CD4-positive, alpha-beta T cell treated with Interleukin-6 at 100 ng/mL for 8 hours (primary cell): ENCODE results near the gene ANXA2R.
"Not testable (repeated sequence)": the region's sequence is repeated elsewhere in the genome, so short reads cannot be mapped to it uniquely, and the experiment has no call there.

Experiments
- DNase-seq: peaks from one replicate; pipeline ENCODE4 v3.0.0-alpha.2; 2020; ENCODE audit warnings: mixed read lengths, low spot score

Gene ANXA2R, protein sequence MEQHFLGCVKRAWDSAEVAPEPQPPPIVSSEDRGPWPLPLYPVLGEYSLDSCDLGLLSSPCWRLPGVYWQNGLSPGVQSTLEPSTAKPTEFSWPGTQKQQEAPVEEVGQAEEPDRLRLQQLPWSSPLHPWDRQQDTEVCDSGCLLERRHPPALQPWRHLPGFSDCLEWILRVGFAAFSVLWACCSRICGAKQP

DNA sequence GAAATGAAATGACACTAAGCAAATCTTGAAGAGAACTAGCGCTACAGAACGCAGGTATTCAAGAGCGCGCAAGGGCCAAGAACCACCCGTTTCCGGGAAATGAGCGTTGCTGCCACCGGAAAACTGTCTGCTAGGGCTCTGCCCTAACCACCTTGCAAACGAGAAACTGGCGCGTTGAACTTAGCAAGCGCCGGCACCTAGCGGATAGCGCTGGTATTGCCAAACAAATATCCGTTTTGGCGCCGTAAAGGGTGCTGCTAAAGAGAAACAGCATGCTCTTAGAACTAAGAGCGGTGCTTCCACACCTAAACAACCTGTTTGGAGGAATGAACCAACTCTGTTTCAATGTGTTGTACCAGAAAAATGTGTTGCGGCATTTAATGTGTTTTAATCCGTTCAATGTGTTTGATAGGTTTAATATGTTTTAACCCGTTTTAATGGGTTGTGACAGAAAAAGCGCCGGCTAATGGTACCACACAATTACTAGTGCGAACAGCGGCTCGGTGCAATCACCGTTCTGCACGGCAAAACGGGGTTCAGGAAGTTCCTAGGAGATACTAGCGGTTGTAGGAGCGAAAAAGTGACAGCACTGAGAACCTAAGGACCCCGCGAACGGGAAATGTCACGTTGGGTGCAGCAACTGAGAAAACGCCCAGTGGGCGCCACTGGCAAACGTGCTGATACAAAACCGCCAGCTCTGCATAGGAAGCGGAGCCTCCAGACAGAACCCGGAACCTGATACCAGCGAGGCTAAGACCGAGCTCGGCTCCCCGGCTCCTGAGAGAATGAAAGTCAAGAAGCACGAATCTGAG, at the start of gene ANXA2R:
Gene ANXA2R (minus strand): TSS at position 33 of the 812 bp plus-strand sequence. CDS start 273 bp downstream, outside the sequence.
- DNase-seq = peak; percentile 96

DNA sequence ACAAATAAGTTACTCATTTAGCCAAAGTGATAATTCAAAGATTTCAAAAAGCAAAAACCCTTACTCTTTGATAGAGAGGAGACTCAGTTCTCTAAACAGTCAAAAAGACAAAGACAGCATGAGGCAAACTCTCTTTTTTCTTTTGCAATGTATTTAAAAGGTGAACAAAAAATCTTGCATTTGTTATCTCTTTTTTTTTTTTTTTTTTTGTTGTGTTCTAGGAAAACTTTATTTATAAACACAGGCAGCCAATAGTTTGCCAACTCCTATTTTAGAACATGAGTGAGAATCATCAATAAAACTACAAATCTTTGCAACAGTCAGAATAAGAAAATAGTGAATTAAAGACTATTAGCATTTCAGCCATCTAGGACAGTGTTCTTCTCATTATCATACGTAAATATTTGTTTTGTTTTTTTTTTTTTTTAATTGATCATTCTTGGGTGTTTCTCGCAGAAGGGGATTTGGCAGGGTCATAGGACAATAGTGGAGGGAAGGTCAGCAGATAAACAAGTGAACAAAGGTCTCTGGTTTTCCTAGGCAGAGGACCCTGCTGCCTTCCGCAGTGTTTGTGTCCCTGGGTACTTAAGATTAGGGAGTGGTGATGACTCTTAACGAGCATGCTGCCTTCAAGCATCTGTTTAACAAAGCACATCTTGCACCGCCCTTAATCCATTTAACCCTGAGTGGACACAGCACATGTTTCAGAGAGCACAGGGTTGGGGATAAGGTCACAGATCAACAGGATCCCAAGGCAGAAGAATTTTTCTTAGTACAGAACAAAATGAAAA, 46.2 kb upstream of the ANXA2R start:
- DNase-seq = not testable (repeated sequence)

DNA sequence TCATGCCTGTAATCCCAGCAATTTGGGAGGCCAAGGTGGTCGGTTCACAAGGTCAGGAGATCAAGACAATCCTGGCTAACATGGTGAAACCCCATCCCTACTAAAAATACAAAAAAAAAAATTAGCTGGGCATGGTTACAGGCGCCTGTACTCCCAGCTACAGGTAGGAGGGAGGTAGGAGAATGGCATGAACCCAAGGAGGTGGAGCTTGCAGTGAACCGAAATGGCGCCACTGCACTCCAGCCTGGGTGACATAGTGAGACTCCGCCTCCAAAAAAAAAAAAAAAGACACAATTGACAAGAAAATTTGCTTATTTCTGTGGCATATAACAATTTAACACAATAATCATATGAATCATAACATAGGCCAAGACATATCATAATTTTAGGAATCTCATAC, 45.3 kb upstream of the ANXA2R start:
- DNase-seq = no peak

DNA sequence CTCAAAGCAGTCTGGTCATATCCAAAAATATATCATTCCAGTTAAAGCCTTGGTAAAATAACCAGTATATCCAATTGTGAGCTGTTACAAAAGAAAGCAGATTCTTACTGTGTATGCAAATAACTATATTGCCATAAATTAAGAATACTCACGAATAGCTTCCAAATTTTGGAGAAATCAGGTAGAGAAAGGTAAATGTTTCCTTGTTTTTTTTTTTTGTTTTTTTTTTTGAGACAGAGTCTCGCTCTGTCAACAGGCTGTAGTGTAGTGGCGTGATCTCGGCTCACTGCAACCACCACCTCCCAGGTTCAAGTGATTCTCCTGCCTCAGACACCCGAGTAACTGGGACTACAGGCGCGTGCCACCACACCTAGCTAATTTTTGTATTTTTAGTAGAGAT, 44.3 kb upstream of the ANXA2R start:
- DNase-seq = not testable (repeated sequence)

DNA sequence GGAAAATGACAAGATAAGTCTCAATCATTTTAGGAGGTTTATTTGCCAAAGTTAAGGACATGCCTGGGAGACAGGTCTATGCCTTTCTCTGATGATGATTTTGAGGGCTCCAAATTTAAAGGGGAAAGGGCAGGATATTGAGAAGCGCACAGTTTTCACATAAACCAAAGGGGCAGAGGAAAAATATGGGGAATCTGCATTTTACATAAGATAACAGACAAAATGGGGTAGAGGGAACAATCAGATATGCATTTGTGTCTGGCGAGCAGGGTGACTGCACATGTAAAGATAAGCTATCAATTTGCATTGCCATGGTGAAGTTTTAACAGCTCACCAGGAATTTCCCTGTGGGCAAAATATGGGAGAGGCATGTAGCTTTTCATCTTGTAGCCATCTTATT, 41.2 kb upstream of the ANXA2R start:
- not testable (repeated sequence) for DNase-seq

DNA sequence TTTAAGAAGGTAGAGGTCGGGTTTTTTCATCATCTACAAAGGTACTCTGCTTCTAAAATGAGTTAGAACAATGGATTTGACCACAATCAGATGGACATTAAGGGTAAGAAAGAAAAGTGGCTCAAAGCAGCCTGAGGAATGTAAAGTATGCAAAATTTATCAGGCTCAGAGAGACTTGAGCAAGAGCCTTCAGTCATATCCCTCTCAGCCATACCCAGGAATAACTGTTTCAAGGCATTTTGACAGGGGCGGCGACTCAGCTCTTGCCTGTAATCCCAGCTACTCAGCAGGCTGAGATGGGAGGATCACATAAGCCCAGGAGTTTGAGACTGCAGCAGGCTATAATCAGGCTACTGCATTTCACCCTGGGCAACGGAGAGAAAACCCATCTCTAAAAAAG, 38.8 kb upstream of the ANXA2R start:
- DNase-seq = no peak

DNA sequence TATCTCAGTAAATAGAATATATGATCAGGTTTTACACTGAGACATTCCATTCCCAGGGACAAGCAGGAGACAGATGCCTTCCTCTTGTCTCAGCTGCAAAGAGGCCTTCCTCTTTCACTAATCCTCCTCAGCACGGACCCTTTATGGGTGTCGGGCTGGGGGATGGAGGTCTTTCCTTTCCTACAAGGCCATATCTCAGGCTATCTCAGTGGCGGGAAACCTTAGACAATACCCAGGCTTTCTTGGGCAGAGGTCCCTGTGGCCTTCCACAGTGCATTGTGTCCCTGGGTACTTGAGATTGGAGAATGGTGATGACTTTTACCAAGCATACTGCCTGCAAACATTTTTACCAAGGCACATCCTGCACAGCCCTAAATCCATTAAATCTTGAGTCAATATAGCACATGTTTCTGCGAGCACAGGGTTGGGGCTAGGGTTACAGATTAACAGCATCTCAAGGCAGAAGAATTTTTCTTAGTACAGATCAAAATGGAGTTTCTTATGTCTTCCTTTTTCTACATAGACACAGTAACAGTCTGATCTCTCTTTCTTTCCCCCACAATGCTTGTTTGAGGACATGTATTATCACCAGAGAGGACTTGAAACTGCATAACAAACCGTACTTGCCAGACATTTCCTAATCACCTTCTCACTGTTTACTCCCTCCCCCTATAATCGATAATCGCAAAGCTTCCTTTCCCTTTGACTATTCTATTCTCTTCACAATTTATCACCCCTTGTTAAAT, 37.5 kb upstream of the ANXA2R start:
- not testable (repeated sequence) for DNase-seq

DNA sequence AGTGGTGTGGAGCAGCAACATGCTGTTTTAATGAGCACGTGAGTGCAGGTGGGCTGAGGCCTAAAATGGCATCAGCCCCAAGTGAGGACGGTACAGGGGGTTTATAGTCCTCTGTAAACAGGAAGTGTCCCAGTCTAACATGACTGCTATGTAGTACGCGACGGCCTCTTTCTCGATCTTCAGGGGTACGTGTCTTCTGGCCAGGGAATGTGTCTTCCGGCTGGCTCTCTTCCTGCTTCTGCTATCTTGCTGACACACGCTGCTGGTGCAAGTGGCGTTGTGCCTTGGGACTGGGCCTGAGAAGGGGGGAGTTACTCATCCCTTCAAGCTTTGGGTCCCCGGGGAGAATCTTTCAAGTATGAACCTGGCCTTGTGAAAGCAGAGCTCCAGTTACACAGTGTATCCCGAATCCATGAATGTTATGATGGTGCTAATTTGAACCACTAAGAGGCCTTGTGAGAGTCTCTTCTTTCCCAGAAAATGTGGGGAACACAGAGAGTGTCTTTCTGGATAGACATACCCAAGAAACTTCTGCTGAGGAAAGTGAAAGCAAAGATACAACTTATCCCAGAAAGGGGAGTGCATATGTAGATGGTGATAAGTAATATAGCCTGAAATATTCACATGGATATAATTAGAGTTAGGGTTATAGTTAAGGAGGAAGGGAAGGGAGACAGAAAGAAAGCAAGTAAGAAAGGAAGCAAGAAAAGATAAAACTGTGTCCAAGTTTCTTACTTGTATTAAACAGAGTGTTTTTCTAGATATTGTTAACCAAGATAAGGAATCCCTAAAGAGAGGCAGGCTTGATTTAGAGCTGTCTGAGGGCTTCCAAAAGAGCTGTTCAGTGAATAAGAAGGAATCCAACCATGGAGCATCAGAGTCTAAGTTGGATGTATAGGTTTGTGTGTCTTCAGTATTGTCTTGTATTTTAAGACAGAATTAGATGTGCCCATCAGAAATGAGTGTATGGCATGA, 35.5 kb upstream of the ANXA2R start:
- DNase-seq = no peak

DNA sequence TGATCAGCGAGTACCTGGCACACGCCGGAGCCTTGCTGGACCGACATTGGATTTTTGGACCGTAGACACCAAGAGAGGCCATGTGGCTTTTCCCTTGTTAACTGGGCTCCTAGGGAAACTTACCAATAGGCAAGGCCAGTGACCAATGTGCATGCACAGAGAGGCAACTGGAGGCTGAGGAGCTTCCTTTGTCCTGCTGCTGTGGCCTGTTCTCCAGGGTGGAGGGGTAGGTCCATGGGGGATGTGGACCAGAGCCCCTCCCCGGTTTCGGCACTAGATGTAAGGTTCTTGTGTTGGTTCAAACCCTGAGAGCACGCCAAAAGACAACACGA, 34.8 kb upstream of the ANXA2R start:
- no peak for DNase-seq

DNA sequence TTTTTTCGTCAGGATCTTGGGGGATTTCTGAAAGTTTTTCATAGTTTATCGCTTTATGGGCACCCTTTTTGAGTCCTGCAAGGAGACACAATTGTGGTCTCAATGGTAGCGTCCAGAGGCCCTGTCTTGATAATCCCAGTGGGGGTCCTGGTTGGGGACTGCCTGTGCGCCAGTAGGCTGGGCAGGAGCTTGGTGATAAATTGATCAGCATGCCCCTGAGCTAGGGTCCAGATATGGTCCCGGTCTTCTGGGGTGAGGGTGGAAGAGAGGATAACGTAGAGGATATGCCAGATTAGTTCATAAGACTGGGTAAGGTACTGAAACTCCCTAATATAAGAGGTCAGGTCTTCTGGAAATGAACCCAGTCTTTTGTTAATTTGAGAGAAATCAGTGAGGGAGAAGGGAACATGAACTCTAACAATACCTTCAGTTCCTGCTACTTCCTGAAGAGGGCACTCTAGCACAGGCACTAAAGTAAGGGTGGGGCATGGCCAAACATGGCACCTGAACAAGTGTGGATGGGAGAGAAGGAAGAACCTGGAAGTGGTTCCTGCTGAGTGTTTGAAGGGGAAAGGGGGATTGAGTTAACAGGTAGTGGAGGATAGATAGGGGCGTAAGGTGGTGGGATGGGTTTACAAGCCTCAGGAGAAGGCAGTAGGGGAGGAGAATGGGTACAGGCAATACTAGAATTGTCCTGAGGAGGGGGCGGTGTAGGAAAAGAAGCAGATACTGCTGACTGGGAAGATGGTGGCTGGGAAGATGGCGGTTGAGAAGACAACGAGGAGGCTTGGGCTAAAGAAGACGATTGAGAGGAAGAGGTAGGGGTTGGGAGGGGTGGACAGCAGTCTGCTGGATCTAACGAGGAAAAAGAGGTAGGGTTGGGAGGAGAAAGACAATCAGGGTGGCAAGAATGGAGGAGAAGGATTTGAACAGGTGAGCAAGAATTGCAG, 33.8 kb upstream of the ANXA2R start:
- DNase-seq = peak; percentile 54

DNA sequence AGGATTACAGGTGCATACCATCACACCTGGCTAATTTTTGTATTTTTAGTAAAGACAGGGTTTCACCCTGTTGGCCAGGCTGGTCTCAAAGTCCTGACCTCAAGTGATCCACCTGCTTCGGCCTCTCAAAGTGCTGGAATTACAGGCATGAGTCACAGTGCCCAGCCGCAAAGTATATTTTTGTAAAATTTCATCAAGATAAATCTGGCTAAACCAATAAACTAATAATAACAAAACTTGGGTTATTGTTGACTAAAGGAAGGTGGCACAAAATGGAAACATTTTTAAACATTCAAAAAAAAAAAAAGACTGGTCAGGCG, 29.2 kb upstream of the ANXA2R start:
- not testable (repeated sequence) for DNase-seq

DNA sequence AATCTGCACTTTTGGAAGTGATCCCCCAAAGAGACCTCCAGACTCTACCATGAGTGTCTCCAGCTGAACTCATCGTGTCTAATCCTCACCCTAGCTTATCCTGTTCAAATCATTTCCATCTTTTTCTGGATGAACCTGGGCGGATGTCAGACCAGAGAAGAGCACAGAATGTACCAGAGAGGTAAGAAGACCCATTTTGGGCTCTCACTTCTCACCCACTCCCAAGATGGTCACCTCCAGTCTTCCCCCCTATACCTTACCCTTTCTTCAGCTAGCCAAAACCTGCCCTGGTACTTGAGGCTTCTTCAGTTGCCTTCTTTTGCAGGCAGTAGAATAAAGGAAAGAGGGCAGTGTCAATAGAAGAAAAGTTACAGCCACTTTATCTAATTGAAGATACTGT, 27.9 kb upstream of the ANXA2R start:
- no peak for DNase-seq

DNA sequence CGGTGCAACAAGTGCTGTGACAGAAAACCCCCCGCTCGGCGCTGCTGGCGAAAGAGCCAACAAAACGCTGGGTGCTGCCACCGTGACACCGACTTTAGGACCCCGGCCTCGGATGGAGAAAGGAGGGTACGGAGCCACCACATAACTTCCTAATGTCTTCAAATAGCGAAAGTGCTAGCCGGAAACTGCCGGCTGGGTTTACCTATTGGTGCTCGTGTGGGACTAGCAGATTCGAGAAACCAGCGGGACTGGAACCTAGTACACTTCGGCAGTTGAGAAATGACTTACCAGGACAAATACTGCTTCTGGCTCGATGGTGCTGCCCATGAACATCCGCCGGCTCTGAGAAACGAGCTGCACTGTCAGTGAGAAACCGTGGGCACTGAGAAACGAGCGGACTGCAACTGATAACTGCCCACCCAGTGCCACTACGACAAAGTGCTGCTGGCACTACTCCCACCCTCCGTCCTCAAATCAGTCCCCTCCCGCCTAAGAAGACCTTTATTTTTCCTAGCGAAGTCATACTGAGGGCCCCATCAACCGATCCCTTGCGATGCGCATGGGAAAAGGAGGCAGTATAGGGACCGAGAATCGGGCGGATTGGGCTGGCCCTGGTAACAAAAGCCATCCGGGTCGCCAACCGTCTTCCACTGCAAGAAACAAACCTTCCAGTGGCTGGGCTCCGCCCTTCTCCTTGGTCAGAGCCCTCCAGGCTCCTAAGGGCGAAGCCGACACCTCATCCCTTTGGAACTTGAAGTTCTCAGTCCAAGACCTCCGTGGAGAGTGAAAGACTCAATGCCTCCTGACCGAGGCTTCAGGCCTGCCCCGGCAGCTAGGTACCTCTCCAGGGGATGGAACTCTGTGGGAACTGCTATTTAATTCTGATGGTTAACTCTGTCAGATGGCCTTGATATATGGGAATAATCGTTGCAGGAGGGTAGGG, 27.0 kb upstream of the ANXA2R start:
- peak; percentile 85 for DNase-seq

DNA sequence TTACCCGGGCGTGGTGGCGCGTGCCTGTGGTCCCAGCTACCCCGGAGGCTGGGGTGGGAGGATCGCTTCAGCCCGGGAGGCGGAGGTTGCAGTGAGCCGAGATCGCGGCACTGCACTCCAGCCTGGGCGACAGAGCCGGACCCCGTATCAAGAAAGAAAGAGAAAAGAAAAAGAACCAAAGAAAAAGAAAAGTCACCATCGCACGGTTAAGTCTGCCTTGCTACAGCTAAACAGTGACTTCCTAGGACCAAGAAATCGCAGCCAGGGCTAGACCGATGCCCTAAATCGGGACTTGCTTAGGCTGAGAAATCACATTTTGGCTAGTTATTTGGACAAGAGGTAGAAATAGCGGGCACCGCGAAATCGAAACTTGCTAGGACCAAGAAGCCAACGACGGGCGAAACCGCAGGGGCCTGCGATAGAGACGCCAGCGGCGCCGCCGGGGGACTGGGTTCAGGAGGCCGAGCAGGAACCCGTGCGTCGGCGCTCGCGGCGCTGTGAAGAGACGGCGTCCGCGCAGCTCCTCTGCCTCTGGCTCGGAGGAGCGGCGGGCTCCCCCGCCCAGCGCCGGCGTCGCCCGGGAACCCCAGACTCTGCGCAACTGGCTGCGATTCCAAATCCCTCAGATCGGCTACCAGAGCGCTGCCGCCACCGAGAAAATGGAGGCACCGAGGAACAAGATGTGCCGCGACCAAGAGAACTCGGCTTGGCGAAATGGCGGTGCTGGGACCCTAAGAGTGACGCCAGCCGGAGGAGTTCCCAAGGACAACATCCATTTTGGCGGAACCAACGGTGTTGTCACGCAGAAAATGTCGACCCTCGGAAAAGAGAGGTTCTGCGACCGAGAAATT, 26.1 kb upstream of the ANXA2R start:
- peak; percentile 70 for DNase-seq

DNA sequence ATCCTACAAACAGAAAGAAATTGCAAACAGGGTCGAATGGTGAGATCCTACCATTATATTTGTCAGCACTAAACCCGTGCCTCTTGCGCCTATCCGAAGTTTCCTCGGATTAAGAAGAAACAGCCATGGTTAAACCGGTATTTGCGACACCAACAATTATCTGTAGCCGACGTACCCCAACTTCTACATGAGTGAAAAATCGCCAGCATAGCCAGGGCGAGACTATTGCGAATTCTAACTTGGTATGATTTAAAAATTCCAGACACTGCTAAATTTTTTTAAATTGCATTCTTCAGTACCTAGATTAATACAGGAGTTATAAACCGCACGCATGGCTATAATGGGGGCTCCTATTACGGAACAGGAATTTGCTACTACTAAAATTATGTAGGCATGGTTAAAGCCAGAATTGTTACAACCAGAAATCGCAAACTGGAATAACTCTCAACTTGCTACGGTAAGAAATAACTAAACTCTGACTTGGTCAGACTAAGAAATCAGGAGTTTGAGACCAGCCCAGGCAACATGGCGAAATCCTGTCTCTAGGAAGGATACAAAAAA, 25.3 kb upstream of the ANXA2R start:
- DNase-seq = peak; percentile 17

DNA sequence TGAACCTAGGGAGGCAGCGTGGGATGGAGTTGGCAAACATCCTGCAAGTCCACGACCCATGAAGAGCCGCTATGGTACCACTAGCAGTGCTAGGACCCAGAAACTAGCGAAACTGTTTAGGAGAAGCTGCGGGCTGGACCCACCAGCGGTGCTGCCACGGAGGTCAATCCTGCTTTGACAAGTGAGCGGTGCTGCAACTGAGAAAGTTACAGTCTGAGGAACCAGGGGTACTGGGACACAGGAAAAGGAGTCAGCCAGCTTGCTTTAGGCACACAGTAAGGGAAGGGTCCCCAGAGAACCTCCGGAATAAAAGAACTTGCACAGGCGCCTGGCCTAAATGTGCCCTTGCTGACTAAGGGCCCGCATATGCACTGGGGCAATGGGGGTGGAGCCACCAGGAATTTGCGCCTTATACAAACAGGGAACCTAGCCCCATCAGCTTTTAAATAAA, 23.6 kb upstream of the ANXA2R start:
- no peak for DNase-seq

DNA sequence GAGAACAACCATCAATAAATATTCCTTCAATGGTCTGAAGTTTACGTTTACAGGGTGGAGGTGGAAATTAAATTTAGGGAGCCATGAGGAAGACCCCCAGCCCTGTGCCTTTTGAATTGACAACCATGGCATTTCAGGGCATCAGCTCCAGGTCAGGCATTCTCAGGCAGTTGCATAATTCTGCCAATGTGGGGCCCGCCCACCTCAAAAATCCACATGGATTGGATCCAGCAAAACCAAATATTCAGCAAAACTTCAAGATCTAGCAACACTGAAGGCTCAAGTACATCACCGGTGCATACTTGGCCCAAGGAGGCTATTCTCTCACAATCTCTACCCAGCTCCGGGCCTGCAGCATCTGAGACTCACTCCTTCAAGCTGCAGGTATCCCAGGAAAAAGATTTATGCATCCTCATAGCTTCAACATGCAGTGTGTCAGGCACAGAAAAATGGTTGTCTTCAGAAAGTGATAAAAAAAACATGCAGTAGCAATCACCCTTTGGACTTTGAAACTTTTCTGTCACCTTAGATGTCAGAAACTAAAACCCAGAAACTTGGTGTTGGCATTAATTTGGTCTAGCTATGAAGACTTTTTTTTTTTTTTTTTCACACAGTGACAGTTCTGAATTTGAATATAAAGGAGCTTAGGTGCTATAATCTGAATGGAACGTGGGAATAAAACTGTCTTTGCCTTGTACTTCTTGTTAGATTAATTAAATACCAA, 21.4 kb upstream of the ANXA2R start:
- no peak for DNase-seq
